IPS-18a (cell line): ENCODE data around the gene FAM120A.

Experiments used
- H3K27ac ChIP-seq: one replicate; pipeline ENCODE4 v1.5.1; 2013; ENCODE audit warnings: low read length
- H3K27me3 ChIP-seq: one replicate; pipeline ENCODE4 v1.6.1; 2013; ENCODE audit warnings: mild to moderate bottlenecking, low read length; ENCODE audit not compliant: control insufficient read depth, insufficient read depth
- H3K36me3 ChIP-seq: one replicate; pipeline ENCODE4 v1.6.1; 2013; ENCODE audit warnings: low read depth, low read length; ENCODE audit not compliant: control insufficient read depth
- H3K4me1 ChIP-seq: one replicate; pipeline ENCODE4 v1.6.1; 2013; ENCODE audit warnings: low read depth, low read length; ENCODE audit not compliant: control insufficient read depth
- H3K4me3 ChIP-seq: one replicate; pipeline ENCODE4 v1.5.1; 2013; ENCODE audit warnings: low read length
- H3K9ac ChIP-seq: one replicate; pipeline ENCODE4 v1.6.1; 2013; ENCODE audit warnings: mild to moderate bottlenecking, low read length, moderate library complexity
- H3K9me3 ChIP-seq: one replicate; pipeline ENCODE4 v1.6.1; 2013; ENCODE audit warnings: low read depth, low read length; ENCODE audit not compliant: control insufficient read depth

The FAM120A gene

GRCh38 chr9:93576258-93577077, 125.0 kb downstream of the FAM120A start, which contains the start of gene PHF2:
Gene PHF2, plus strand, starts transcription at chr9:93576584. Its CDS starts 190 bp downstream, at chr9:93576774.
- H3K4me3 ChIP-seq, result peak within 1 kb of the TSS; percentile 64
- H3K4me1 ChIP-seq, result peaks cover 15% of the 10 kb centered on the region
- peak within 1 kb of the TSS; percentile 28 for H3K9ac ChIP-seq
- H3K27me3 ChIP-seq, result peaks cover 21% of the 10 kb centered on the region
- H3K9me3 ChIP-seq, result no peaks in the 10 kb centered on the region
- H3K36me3 ChIP-seq, result no peaks in the 10 kb centered on the region
- no peak within 1 kb of the TSS for H3K27ac ChIP-seq

GRCh38 chr9:93577078-93577974, 125.8 kb downstream of the FAM120A start:
- peak overlapping the region; percentile 28 for H3K9ac ChIP-seq
- H3K4me1 ChIP-seq, result peaks cover 21% of the 10 kb centered on the region
- H3K36me3 ChIP-seq, result no peaks in the 10 kb centered on the region
- H3K4me3 ChIP-seq, result peak overlapping the region; percentile 64
- H3K27me3 ChIP-seq, result peaks cover 21% of the 10 kb centered on the region
- no peaks in the 10 kb centered on the region for H3K9me3 ChIP-seq
- H3K27ac ChIP-seq, result no peak overlapping the region

- H3K36me3 ChIP-seq, result no peaks in the 10 kb centered on the region
- H3K4me3 ChIP-seq, result peak overlapping the region; percentile 64
- H3K27ac ChIP-seq, result no peak overlapping the region
Measured at GRCh38 chr9:93577975-93578682, 126.6 kb downstream of the FAM120A start.

GRCh38 chr9:93578844-93579243, 127.4 kb downstream of the FAM120A start:
- H3K4me3 ChIP-seq, result no peak overlapping the region
- peaks cover 21% of the 10 kb centered on the region for H3K27me3 ChIP-seq
- no peak overlapping the region for H3K27ac ChIP-seq
- no peaks in the 10 kb centered on the region for H3K36me3 ChIP-seq
- H3K9me3 ChIP-seq, result no peaks in the 10 kb centered on the region
- no peak overlapping the region for H3K9ac ChIP-seq
- H3K4me1 ChIP-seq, result peaks cover 23% of the 10 kb centered on the region

More at GRCh38 chr9:93577975-93578682, 126.6 kb downstream of the FAM120A start:
- H3K9ac ChIP-seq, result no peak overlapping the region
- H3K9me3 ChIP-seq, result no peaks in the 10 kb centered on the region
- H3K27me3 ChIP-seq, result peaks cover 21% of the 10 kb centered on the region
- peaks cover 23% of the 10 kb centered on the region for H3K4me1 ChIP-seq

GRCh38 chr9:93579711-93580516, 128.4 kb downstream of the FAM120A start:
- Histone ChIP-seq H3K27ac (no peak overlapping the region), H3K4me1 (peaks cover 17% of the 10 kb centered on the region), H3K36me3 (no peaks in the 10 kb centered on the region), H3K4me3 (no peak overlapping the region), H3K9ac (no peak overlapping the region), H3K9me3 (no peaks in the 10 kb centered on the region), H3K27me3 (peaks cover 20% of the 10 kb centered on the region)

- Histone ChIP-seq H3K36me3 (no peaks in the 10 kb centered on the region), H3K4me1 (peaks cover 13% of the 10 kb centered on the region), H3K9ac (no peak overlapping the region), H3K27me3 (peaks cover 12% of the 10 kb centered on the region), H3K9me3 (no peaks in the 10 kb centered on the region), H3K27ac (no peak overlapping the region), H3K4me3 (no peak overlapping the region)
Measured at GRCh38 chr9:93580654-93581380, 129.3 kb downstream of the FAM120A start.

GRCh38 chr9:93582115-93582514, 130.6 kb downstream of the FAM120A start:
- Histone ChIP-seq H3K4me3 (no peak overlapping the region), H3K27ac (no peak overlapping the region), H3K36me3 (no peaks in the 10 kb centered on the region), H3K9ac (no peak overlapping the region), H3K9me3 (no peaks in the 10 kb centered on the region), H3K27me3 (peaks cover 12% of the 10 kb centered on the region), H3K4me1 (peaks cover 13% of the 10 kb centered on the region)

GRCh38 chr9:93582550-93582949, 131.1 kb downstream of the FAM120A start:
- Histone ChIP-seq H3K36me3 (no peaks in the 10 kb centered on the region), H3K27me3 (peaks cover 10% of the 10 kb centered on the region), H3K9me3 (no peaks in the 10 kb centered on the region), H3K27ac (no peak overlapping the region), H3K4me3 (no peak overlapping the region), H3K9ac (no peak overlapping the region), H3K4me1 (peaks cover 11% of the 10 kb centered on the region)

- H3K27ac ChIP-seq, result no peak overlapping the region
- H3K27me3 ChIP-seq, result no peaks in the 10 kb centered on the region
- H3K4me3 ChIP-seq, result no peak overlapping the region
- no peaks in the 10 kb centered on the region for H3K9me3 ChIP-seq
- H3K36me3 ChIP-seq, result no peaks in the 10 kb centered on the region
- H3K9ac ChIP-seq, result no peak overlapping the region
- H3K4me1 ChIP-seq, result peaks cover 11% of the 10 kb centered on the region
Measured at GRCh38 chr9:93585259-93585658, 133.8 kb downstream of the FAM120A start.

GRCh38 chr9:93585695-93586094, 134.2 kb downstream of the FAM120A start:
- Histone ChIP-seq H3K27ac (no peak overlapping the region), H3K4me1 (peaks cover 11% of the 10 kb centered on the region), H3K9ac (no peak overlapping the region), H3K27me3 (no peaks in the 10 kb centered on the region), H3K4me3 (no peak overlapping the region), H3K36me3 (no peaks in the 10 kb centered on the region), H3K9me3 (no peaks in the 10 kb centered on the region)
